ENCODE measurements around the gene ROCK2. TPM values are rescaled to one million over a fixed set of nuclear protein-coding genes. Genes with fewer than 3 reads are reported as not detected.
"Not testable (repeated sequence)": the region's sequence is repeated elsewhere in the genome, so short reads cannot be mapped to it uniquely, and the experiment has no call there.

The ROCK2 gene
- total and polyA plus RNA-seq, 8 donors = 49.4 to 61.5 (median 58.8) TPM

- DNase-seq = no peak
- Histone ChIP-seq H3K27ac (no peak overlapping the region), H3K4me1 (peaks cover 0 to 7% of the 10 kb centered on the region in 2 donors), H3K36me3 (no peaks in the 10 kb centered on the region), H3K4me3 (no peak overlapping the region), H3K27me3 (no peaks in the 10 kb centered on the region), H3K9me3 (no peaks in the 10 kb centered on the region)
- peak; percentile 56 for ATAC-seq
- intact Hi-C loops (cut with DNase I) = no loop called here
- peak; percentile 8 to 40 for TF ChIP-seq CTCF (IDR thresholded peaks at IDR 0.05)
Measured at GRCh38 chr2:11234309-11234708, 110.1 kb downstream of the ROCK2 start.

DNA sequence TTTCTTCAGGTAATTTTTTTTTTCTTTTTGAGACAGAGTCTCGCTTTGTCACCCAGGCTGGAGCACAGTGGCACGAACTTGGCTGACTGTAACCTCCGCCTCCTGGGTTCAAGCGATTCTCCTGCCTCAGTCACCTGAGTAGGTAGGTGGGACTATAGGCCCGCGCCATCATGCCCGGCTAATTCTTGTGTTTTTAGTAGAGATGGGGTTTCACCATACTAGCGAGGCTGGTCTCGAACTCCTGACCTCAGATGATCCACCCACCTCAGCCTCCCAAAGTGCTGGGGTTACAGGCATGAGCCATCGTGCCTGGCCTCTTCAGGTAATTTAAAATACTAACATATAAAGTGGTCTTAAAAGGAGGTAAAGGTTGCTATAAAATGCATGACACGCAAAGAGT is 113.2 kb downstream of the ROCK2 start:
- intact Hi-C loops (cut with DNase I); DNase-seq; H3K27ac ChIP-seq; H3K36me3 ChIP-seq; ATAC-seq; H3K27me3 ChIP-seq; H3K4me1 ChIP-seq; H3K9me3 ChIP-seq; H3K4me3 ChIP-seq: not testable (repeated sequence)

- DNase-seq (no peak), ATAC-seq (no peak)
- H3K36me3 ChIP-seq = no peaks in the 10 kb centered on the region
- H3K27ac ChIP-seq = no peak overlapping the region
- TF ChIP-seq CTCF (IDR thresholded peaks at IDR 0.05) = no peak
- H3K4me1 ChIP-seq = peaks cover 0 to 4% of the 10 kb centered on the region in 2 donors
- no peak overlapping the region for H3K4me3 ChIP-seq
- H3K9me3 ChIP-seq = no peaks in the 10 kb centered on the region
- intact Hi-C loops (cut with DNase I) = no loop called here
- no peaks in the 10 kb centered on the region for H3K27me3 ChIP-seq
Measured at GRCh38 chr2:11228692-11229091, 115.7 kb downstream of the ROCK2 start.

DNA sequence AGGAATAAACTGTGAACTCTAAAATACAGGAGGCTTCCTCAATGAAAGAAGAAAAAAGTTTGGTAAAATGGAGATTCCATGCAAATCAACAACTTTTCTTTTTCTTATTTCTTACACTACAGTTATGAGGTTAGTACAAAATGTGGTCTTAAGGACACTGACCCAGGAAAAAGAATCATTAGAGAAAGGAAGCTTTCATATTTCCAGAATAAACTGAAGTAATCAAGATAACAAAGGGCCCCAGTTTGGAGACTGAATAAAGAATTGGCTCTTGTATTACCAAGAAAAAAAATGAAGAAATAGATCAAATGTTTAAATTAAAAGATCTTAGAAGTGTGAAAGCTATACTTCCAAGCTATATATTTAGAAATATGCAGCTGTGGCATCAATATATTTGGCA is 116.8 kb downstream of the ROCK2 start:
- Histone ChIP-seq H3K9me3 (no peaks in the 10 kb centered on the region), H3K27me3 (no peaks in the 10 kb centered on the region), H3K36me3 (no peaks in the 10 kb centered on the region), H3K4me3 (no peak overlapping the region), H3K4me1 (peaks cover 0 to 4% of the 10 kb centered on the region in 2 donors), H3K27ac (no peak overlapping the region)
- intact Hi-C loops (cut with DNase I) = no loop called here
- no peak for TF ChIP-seq CTCF (IDR thresholded peaks at IDR 0.05)
- DNase-seq (no peak), ATAC-seq (no peak)

DNA sequence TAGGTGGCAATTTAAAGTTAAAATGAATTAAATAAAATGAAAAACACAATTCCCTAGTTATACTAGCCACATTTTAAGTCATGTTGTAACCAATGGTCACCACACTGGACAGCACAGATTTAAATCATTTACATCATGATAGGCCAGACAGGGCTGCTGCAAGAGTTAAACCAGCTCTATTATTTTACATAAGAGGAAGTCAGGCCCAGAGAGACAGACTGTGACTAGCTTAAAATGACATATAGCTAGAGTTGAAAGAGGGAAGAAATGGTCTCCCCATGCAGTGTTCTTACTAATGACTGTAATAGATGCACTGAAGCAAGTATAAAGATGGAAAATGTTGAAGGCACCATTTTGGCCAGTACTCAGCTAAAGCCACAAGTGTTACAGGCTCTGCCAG is 119.5 kb downstream of the ROCK2 start:
- TF ChIP-seq CTCF (IDR thresholded peaks at IDR 0.05) = no peak
- H3K27ac ChIP-seq = no peak overlapping the region
- intact Hi-C loops (cut with DNase I) = no loop called here
- H3K4me3 ChIP-seq = no peak overlapping the region
- H3K36me3 ChIP-seq = peaks cover 0 to 13% of the 10 kb centered on the region in 2 donors
- H3K4me1 ChIP-seq = peaks cover 0 to 4% of the 10 kb centered on the region in 2 donors
- no peak for DNase-seq
- no peak for ATAC-seq
- H3K9me3 ChIP-seq = no peaks in the 10 kb centered on the region
- no peaks in the 10 kb centered on the region for H3K27me3 ChIP-seq

DNA sequence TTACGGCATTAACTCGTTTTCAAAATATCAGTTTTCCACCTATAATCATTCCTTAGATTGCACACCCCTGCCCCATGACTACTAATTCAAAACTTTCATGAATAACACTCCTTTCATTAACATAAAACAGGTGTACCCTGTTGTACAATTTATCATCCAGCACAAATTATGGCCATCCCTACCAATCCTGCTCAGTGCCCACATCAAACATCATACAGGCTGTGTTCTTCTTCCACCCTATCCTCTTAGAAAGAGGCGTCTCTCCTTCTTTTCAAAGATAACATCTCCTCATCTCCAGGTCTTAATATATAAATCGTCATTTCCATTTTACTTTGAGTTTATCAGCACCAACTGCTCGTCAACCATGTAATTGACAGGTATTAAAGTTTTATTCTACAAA is 121.6 kb downstream of the ROCK2 start:
- intact Hi-C loops (cut with DNase I) = no loop called here
- no peak for ATAC-seq
- H3K27ac ChIP-seq = no peak overlapping the region
- no peak overlapping the region for H3K4me3 ChIP-seq
- peaks cover 0 to 23% of the 10 kb centered on the region in 2 donors for H3K36me3 ChIP-seq
- no peaks in the 10 kb centered on the region for H3K27me3 ChIP-seq
- peaks cover 0 to 4% of the 10 kb centered on the region in 2 donors for H3K4me1 ChIP-seq
- H3K9me3 ChIP-seq = no peaks in the 10 kb centered on the region
- no peak for TF ChIP-seq CTCF (IDR thresholded peaks at IDR 0.05)
- no peak for DNase-seq

Data from left lung (tissue), 10 donors.